HepG2 (cell line): ENCODE results near the gene RHOT2. TPM values are rescaled to one million over a fixed set of nuclear protein-coding genes. Genes with fewer than 3 reads are reported as not detected.
A peak's percentile ranks its signal among the peaks of the same experiment; 100 is the strongest.

Experiments used
- CTCF ChIP-seq: sonication (generic); formaldehyde crosslinking; IDR thresholded peaks from 2 replicates; pipeline ENCODE4 v1.5.0; 2020; ENCODE audit warnings: mild to moderate bottlenecking, missing genetic modification reagents, moderate library complexity
- ELK4 ChIP-seq: sonication (generic); formaldehyde crosslinking; IDR thresholded peaks from 2 replicates; pipeline ENCODE4 v1.9.0; 2021; ENCODE audit warnings: missing genetic modification reagents, borderline replicate concordance
- ESRRA ChIP-seq: sonication (generic); formaldehyde crosslinking; IDR thresholded peaks from 2 replicates; pipeline ENCODE4 v1.5.1; 2020; ENCODE audit warnings: mild to moderate bottlenecking, low read depth, missing genetic modification reagents
- HINFP ChIP-seq: sonication (generic); formaldehyde crosslinking; IDR thresholded peaks from 2 replicates; pipeline ENCODE4 v1.4.0; 2020; ENCODE audit warnings: low read depth, mild to moderate bottlenecking, missing genetic modification reagents
- KLF6 ChIP-seq: IDR thresholded peaks from 2 replicates; pipeline ENCODE4 v1.8.0; 2016; ENCODE audit warnings: missing biosample characterization, missing genetic modification reagents
- LCORL ChIP-seq, 2 experiments: fragments of 450-650 bp in 1 of 2; sonication (generic) in 1 of 2; formaldehyde crosslinking in 1 of 2; IDR thresholded peaks; 2 replicates each; pipeline versions ENCODE4 v1.5.0 to v1.6.1; 2017 to 2020; ENCODE audit warnings: antibody characterized with exemption in 1 of 2, missing genetic modification reagents in 1 of 2
- MTA1 ChIP-seq: sonication (generic); formaldehyde crosslinking; IDR thresholded peaks from 2 replicates; pipeline ENCODE4 v1.4.0; 2020; ENCODE audit warnings: missing genetic modification reagents, mild to moderate bottlenecking, borderline replicate concordance
- PHF8 ChIP-seq: sonication (generic); formaldehyde crosslinking; IDR thresholded peaks from 2 replicates; pipeline ENCODE4 v1.5.0; 2020; ENCODE audit warnings: missing genetic modification reagents
- SAFB2 ChIP-seq: sonication (generic); formaldehyde crosslinking; IDR thresholded peaks from 2 replicates; pipeline ENCODE4 v1.5.1; 2020; ENCODE audit warnings: missing genetic modification reagents, low read depth, mild to moderate bottlenecking, borderline replicate concordance
- SP2 ChIP-seq: sonication (generic); formaldehyde crosslinking; IDR thresholded peaks from 2 replicates; pipeline ENCODE4 v1.5.1; 2020; ENCODE audit warnings: mild to moderate bottlenecking, missing genetic modification reagents
- ZFP37 ChIP-seq: sonication (generic); formaldehyde crosslinking; IDR thresholded peaks from 2 replicates; pipeline ENCODE4 v1.4.0; 2020; ENCODE audit warnings: missing genetic modification reagents, borderline replicate concordance
- ZNF329 ChIP-seq: sonication (generic); formaldehyde crosslinking; IDR thresholded peaks from 2 replicates; pipeline ENCODE4 v1.9.0; 2021; ENCODE audit warnings: low read depth, mild to moderate bottlenecking, missing genetic modification reagents
- ZNF773 ChIP-seq: sonication (generic); formaldehyde crosslinking; IDR thresholded peaks from 2 replicates; pipeline ENCODE4 v1.4.0; 2020; ENCODE audit warnings: missing genetic modification reagents, borderline replicate concordance
- polyA plus RNA-seq, 8 experiments: library from polyadenylated mRNA; depleted of rRNA in 3 of 8; stranded (reverse) in 7 of 8; unstranded in 1 of 8; fragments of >200 nt; fragmentation: Illumina TruSeq in 4 of 8; extraction: Trizol in 4 of 8; gene quantifications; 2 replicates each; pipeline versions ENCODE4 v1.2.1 to v1.2.3, GENCODE V29; 2011 to 2016; ENCODE audit warnings: low read depth in 4 of 8, missing spikeins in 1 of 8, mixed read lengths in 1 of 8; ENCODE audit not compliant: insufficient read depth in 1 of 8
- total RNA-seq, 5 experiments: library from RNA; depleted of rRNA; stranded (reverse); fragments of >200 nt; fragmentation: Illumina TruSeq; extraction: Trizol; gene quantifications; 2 replicates each; pipeline ENCODE4 v1.2.3, GENCODE V29; 2016; ENCODE audit warnings: low read depth in 1 of 5

The RHOT2 gene
- total and polyA plus RNA-seq, 2 of the 13 experiments (the other 11 are each of a cell fraction or from before 2014, with no cell fraction given) = 63.6 to 76.9 TPM

- TF ChIP-seq HINFP (CRISPR knock-in tag) = no peak
- TF ChIP-seq SAFB2 (CRISPR knock-in tag) = peak; percentile 86; the same call in 1 of the 2 replicates
- TF ChIP-seq PHF8 (CRISPR knock-in tag) = peak; percentile 69; the same call in 1 of the 2 replicates
- peak; percentile 78; the same call in 1 of the 2 replicates for TF ChIP-seq ESRRA
- peak; percentile 63; the same call in 1 of the 2 replicates for TF ChIP-seq MTA1 (CRISPR knock-in tag)
- TF ChIP-seq SP2 (CRISPR knock-in tag) = no peak
- no peak for TF ChIP-seq ELK4
- no peak for TF ChIP-seq LCORL (IDR thresholded peaks at IDR 0.05)
- no peak for TF ChIP-seq LCORL (CRISPR knock-in tag; IDR thresholded peaks at IDR 0.05)
- TF ChIP-seq KLF6 (CRISPR knock-in tag) = 0 out of 2 replicates have a peak, but pooled peaks have one; percentile 59
- TF ChIP-seq ZNF329 (CRISPR knock-in tag) = no peak
- TF ChIP-seq ZFP37 (CRISPR knock-in tag) = no peak
- TF ChIP-seq ZNF773 (CRISPR knock-in tag) = peak; percentile 13; the same call in 1 of the 2 replicates
- no peak for TF ChIP-seq CTCF (CRISPR knock-in tag)
These were observed 32.2 kb upstream of the RHOT2 start (continued) for GRCh38 chr16:635573-636205.
